NCI-H1694 (cell line): Measurements from ENCODE around the gene RUSC1.
"Not testable (repeated sequence)": the region's sequence is repeated elsewhere in the genome, so short reads cannot be mapped to it uniquely, and the experiment has no call there.

Experiments
- DNase-seq: peaks from one replicate; lab custom pipeline; 2025; lab: John Stamatoyannopoulos, UW

The RUSC1 gene

GRCh38 chr1:155322953-155323728 is 2.4 kb downstream of the RUSC1 start:
- peak; percentile 94 for DNase-seq

GRCh38 chr1:155323729-155324036 is 3.0 kb downstream of the RUSC1 start:
- peak; percentile 83 for DNase-seq

- DNase-seq, result peak; percentile 98
Observed at GRCh38 chr1:155324037-155324716, 3.5 kb downstream of the RUSC1 start.

GRCh38 chr1:155324717-155325602 is 4.3 kb downstream of the RUSC1 start:
- peak; percentile 48 for DNase-seq

GRCh38 chr1:155325603-155325893 is 4.9 kb downstream of the RUSC1 start:
- DNase-seq, result no peak

GRCh38 chr1:155326020-155326526 is 5.4 kb downstream of the RUSC1 start:
- no peak for DNase-seq

GRCh38 chr1:155326631-155327037 is 5.9 kb downstream of the RUSC1 start:
- no peak for DNase-seq

GRCh38 chr1:155327981-155328380 is 7.3 kb downstream of the RUSC1 start:
- DNase-seq, result no peak

- not testable (repeated sequence) for DNase-seq
Observed at GRCh38 chr1:155328856-155329255, 8.2 kb downstream of the RUSC1 start.

GRCh38 chr1:155329980-155330598 is 9.4 kb downstream of the RUSC1 start:
- DNase-seq, result no peak

- no peak for DNase-seq
Observed at GRCh38 chr1:155334962-155335361, 14.3 kb downstream of the RUSC1 start.

- DNase-seq, result no peak
Observed at GRCh38 chr1:155339515-155340097, 18.9 kb downstream of the RUSC1 start.

GRCh38 chr1:155342842-155343241 is 22.1 kb downstream of the RUSC1 start:
- no peak for DNase-seq

- DNase-seq, result no peak
Observed at GRCh38 chr1:155352631-155353030, 31.9 kb downstream of the RUSC1 start.

- DNase-seq, result no peak
Observed at GRCh38 chr1:155360051-155360450, 39.4 kb downstream of the RUSC1 start.

GRCh38 chr1:155379180-155379579 is 58.5 kb downstream of the RUSC1 start:
- no peak for DNase-seq

GRCh38 chr1:155379631-155380090 is 59.0 kb downstream of the RUSC1 start:
- no peak for DNase-seq
